OCI-LY7 (cell line): ENCODE results near the gene LRRC26.

Experiments
- EZH2phosphoT487 ChIP-seq: fragments of 200-600 bp; sonication (generic); IDR thresholded peaks from 2 replicates; pipeline ENCODE4 v1.6.1; 2018; ENCODE audit warnings: low read depth, borderline replicate concordance, mild to moderate bottlenecking, mixed run types, antibody characterized with exemption, low read length, moderate library complexity, mixed read lengths
- TF ChIP-seq, protein P1 (sequence below): fragments of 200-600 bp; sonication (generic); conservative IDR thresholded peaks from 2 replicates; pipeline ENCODE4 v1.5.1; 2014; ENCODE audit warnings: mild to moderate bottlenecking, antibody characterized with exemption, low read length, moderate library complexity, mixed read lengths

DNA sequence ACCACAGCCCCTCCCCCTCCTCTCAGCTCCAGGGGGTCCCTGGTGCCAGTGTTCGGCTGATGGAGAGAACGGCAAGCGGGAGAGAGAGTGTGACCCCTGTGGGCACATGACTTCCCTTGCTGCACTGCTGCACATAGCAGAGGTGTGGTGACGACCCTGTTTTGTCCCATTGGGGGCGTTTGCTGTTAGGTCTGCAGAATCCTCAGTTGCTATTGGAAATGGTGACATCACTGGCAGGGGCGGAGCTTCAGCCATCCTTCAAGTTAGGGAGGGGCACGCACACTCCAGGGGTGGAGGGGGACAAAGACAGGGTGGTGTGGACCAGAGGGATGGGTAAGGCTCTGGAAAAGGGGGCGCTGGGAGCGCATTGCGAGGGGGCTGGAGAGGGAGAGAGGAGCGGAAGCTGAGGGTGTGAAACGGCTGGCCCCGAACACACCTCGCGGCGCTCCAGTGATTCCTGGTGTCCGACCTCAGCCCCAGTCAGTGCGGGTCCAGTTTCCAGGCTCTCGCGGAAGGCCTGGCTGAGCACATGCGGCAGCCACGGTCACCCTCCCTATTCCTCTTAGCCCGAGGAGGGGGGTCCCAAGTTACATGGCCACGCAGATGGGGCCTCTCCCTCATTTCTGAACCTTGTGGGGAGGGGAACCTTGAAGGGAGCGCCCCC lies 31.7 kb downstream of the LRRC26 start:
- TF ChIP-seq, protein P1, sequence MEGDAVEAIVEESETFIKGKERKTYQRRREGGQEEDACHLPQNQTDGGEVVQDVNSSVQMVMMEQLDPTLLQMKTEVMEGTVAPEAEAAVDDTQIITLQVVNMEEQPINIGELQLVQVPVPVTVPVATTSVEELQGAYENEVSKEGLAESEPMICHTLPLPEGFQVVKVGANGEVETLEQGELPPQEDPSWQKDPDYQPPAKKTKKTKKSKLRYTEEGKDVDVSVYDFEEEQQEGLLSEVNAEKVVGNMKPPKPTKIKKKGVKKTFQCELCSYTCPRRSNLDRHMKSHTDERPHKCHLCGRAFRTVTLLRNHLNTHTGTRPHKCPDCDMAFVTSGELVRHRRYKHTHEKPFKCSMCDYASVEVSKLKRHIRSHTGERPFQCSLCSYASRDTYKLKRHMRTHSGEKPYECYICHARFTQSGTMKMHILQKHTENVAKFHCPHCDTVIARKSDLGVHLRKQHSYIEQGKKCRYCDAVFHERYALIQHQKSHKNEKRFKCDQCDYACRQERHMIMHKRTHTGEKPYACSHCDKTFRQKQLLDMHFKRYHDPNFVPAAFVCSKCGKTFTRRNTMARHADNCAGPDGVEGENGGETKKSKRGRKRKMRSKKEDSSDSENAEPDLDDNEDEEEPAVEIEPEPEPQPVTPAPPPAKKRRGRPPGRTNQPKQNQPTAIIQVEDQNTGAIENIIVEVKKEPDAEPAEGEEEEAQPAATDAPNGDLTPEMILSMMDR, result 0 out of 2 replicates have a peak, but pooled peaks have one; percentile 22
- no peak for TF ChIP-seq EZH2phosphoT487
